Measurements from ENCODE around the gene PGBD5.
A peak's percentile ranks its signal among the peaks of the same experiment; 100 is the strongest.
"Not testable (repeated sequence)": the region's sequence is repeated elsewhere in the genome, so short reads cannot be mapped to it uniquely, and the experiment has no call there.

The PGBD5 gene

DNA sequence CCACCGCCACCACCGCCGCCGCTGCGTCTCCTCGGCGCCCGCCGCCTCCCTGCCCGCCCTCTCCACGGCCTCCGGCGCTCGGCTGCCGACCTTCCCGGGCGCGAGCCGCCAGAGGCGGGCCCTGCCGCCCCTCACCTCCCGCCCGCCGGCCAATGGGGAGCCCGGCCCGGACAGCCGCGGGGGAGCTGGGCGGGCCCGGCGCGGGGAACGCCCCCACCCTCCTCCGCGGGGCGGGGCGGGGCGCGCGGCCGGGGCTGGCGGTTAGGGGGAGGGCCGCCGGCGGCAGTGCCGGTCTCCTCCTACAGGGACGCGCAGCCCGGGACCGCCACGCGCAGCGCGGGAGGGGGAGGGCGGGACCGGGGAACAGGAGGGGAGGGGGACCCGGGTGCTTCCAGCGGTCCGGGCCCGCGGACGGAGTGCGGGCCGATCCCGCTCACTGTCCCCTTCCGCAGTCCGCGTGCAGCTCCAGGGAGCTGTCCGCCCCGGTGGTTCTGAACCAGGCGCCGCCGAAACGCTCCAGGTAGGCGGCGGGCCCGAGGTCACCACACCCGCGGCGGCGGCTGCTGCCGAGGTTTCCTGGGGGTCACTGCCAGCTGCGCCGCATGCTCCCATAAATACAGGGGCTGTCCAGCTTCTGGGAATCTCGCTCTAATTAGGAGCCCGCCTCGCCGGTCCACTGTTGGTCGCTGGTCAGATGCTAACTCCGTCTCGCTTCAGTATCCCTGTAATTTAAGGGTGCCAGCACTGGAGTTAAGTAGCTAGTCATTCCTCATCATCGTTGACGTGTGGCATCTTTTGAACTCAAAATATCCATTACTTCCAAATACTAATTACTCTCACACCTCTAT, at the start of gene PGBD5:
PGBD5 (minus strand) TSS at position 87 of the 848 bp plus-strand sequence. CDS start 404 bp downstream, outside the sequence.
- DNase-seq (ENCODE audit: extremely low spot score, insufficient read length, low read depth) (peak; percentile 64), FAIRE-seq (no peak)

DNA sequence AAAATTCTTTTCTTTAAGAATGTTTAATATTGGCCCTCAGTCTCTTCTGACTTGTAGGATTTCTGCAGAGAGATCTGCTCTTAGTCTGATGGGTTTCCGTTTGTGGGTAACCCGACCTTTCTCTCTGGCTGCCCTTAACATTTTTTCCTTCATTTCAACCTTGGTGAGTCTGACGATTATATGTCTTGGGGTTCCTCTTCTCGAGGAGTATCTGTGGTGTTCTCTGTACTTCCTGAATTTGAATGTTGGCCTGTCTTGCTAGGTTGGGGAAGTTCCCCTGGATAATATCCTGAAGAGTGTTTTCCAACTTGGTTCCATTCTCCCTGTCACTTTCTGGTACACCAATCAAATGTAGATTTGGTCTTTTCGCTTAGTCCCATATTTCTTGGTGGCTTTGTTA, 48.8 kb upstream of the PGBD5 start:
- not testable (repeated sequence) for DNase-seq (ENCODE audit: extremely low spot score, insufficient read length, low read depth); FAIRE-seq

DNA sequence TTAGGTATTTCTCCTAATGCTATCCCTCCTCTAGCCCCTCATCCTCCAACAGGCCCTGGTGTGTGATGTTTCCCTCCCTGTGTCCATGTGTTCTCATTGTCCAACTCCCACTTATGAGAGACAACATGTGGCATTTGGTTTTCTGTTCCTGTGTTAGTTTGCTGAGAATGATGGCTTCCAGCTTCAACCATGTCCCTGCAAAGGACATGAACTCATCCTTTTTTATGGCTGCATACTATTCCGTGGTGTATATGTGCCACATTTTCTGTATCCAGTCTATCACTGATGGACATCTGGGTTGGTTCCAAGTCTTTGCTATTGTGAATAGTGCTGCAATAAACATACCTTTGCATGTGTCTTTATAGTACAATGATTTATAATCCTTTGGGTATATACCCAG, 44.6 kb upstream of the PGBD5 start:
- not testable (repeated sequence) for FAIRE-seq; DNase-seq (ENCODE audit: extremely low spot score, insufficient read length, low read depth)

DNA sequence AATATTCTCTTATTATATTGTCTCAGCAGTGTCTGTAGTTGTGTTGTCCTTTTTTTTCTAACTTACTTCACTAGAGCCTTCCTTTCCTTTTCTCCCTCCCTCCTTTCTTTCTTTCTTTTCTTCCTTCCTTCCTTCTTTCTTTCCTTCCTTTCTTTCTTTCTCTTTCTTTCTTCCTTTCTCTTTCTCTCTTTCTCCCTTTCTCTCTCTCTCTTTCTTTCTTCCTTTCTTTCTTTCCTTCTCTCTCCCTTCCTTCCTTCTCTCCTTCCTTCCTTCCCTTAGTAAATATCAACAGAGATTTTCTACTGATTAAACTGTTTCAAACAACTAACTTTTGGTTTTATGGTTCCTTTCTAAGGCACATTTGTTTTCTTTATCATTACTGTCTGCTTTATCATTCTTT, 43.1 kb upstream of the PGBD5 start:
- DNase-seq (ENCODE audit: extremely low spot score, insufficient read length, low read depth) (no peak), FAIRE-seq (no peak)

DNA sequence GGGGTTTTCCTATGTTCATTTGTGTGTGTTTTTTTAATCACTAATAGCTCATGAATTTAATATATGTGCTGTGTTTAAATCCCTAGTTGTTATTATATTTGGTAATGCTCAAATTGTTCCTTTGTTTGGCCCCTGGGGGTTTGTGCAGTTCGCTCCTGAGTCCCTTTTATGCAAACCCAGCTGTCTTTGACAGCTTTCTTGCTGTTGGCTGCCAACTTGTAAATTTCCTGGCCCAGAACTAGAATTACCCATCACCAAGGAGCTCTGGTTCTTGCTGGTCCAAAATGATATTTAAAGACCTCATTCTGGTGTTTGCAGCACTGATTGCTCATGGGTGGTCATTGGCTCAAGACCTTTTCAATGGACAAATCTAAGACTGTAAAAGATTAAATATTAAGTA, 39.6 kb upstream of the PGBD5 start:
- FAIRE-seq (no peak), DNase-seq (ENCODE audit: extremely low spot score, insufficient read length, low read depth) (no peak)

DNA sequence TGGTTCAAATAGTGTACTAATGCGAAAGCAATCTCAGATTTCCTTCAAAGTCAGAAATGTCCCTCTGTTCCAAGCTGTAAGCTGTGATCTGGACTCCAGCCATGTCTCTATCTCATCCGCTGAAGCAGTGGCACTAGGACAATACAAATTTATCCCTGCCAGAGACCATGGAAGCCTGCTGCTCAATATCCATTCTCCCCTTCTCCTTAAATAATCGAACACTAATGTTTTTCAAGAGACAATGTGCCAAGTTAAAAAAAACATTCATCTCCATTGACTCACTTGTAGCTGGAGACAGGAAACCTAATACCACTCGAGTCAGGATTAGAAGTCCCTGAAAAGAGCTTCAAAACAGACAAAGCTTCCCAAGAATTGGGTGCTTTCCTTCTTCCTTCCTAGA, 38.5 kb upstream of the PGBD5 start:
- FAIRE-seq (no peak), DNase-seq (ENCODE audit: extremely low spot score, insufficient read length, low read depth) (no peak)

GRCh38 chr1:230463760-230464159, 37.6 kb upstream of the PGBD5 start:
- FAIRE-seq (no peak), DNase-seq (ENCODE audit: extremely low spot score, insufficient read length, low read depth) (no peak)

- FAIRE-seq (no peak), DNase-seq (ENCODE audit: extremely low spot score, insufficient read length, low read depth) (no peak)
Measured at GRCh38 chr1:230463326-230463725, 37.2 kb upstream of the PGBD5 start.

DNA sequence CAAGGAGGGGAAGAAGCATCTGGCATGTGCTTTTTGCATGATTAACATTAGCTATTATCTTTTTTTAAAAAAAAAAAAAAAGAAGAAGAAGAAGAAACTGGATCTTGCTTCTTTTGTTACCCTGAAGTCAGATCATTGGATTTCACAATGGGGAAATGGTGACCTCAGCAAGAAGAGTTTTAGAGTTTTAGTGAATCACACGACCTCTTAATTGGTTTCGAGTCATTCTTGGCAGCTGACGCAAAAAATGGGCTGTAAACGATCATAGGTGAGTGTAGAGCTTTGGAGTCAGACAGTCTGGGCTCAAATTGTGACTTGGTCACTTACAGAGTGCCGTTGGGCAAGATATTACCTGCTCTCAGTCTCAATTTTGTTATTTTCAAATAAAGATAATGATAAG, 33.3 kb upstream of the PGBD5 start:
- FAIRE-seq = no peak
- no peak for DNase-seq (ENCODE audit: extremely low spot score, insufficient read length, low read depth)

DNA sequence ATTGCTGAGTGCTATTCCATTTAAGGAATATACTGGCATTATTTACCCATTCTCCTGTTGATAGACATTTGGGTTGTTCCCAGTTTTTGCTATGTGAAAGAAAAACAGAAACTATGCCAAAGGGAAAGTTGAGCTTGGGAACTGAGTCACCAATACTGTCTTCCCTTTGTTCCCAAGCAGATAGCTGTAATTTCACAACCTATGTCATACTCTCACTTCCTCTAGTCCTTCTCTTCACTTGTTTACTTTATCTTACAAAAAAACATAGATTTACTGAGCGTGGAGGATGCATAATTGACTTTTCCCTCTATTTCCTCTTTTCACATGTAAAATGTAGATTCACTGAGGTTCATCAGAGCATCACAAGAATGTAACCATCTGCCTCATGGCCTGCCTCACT, 32.4 kb upstream of the PGBD5 start:
- DNase-seq (ENCODE audit: extremely low spot score, insufficient read length, low read depth) (no peak), FAIRE-seq (no peak)

DNA sequence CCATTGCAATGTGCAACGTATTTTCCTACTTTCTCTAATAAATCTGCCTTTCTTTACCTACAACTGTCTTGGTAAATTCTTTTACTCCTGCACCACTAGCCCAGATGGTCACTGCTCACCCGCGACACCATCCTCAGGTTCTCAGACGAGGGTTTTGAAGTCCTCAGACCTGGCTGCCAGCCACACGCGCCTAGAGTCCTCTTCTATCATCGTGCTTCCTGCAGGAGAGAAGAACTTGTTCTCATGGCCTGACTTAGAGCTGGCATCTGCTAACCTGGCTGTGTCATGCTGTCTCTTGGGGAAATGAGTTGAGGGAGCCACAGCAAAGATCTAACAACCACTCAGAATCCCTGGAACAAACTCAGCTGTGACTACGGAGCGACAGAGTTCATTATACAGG, 30.3 kb upstream of the PGBD5 start:
- FAIRE-seq = no peak
- DNase-seq (ENCODE audit: extremely low spot score, insufficient read length, low read depth) = no peak

DNA sequence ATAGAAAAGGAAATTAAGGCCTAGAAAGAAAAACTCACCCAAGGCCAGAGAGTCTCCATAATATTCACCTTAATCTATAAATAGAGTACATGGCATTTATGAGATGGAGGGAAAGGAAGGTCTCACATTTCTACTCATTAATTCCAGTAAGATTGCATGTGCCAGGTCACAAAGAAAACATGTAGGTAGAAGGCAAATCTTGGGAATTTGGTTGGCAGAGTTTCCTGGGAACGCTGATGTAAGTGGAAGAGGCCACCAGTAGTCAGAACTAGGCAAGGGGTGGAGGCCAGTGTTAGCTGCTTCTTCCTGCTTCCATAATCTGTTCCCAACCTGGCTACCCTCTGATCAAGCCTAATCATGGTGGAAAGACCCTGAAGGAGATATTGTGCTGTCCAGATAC, 29.2 kb upstream of the PGBD5 start:
- FAIRE-seq = no peak
- DNase-seq (ENCODE audit: extremely low spot score, insufficient read length, low read depth) = no peak

DNA sequence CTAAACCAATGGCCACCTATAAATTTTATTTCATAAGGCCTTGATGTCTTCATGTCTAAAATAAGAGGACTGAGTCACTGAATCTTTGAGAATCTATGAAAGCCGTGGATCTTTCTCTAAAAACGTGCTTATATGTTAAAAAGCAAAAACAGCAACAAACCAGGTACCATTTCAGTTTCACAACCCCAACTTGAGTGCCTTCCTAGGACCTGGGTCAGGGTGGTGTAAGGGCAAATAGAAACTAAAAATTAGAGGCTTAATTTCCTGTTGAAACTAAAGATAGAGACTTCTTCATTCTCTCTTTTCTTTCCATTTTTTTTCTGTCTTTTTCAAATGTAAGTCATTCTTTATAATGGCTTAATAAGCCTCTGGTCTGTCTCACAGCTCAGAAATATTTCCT, 27.2 kb upstream of the PGBD5 start:
- DNase-seq (ENCODE audit: extremely low spot score, insufficient read length, low read depth) = no peak
- FAIRE-seq = no peak

DNA sequence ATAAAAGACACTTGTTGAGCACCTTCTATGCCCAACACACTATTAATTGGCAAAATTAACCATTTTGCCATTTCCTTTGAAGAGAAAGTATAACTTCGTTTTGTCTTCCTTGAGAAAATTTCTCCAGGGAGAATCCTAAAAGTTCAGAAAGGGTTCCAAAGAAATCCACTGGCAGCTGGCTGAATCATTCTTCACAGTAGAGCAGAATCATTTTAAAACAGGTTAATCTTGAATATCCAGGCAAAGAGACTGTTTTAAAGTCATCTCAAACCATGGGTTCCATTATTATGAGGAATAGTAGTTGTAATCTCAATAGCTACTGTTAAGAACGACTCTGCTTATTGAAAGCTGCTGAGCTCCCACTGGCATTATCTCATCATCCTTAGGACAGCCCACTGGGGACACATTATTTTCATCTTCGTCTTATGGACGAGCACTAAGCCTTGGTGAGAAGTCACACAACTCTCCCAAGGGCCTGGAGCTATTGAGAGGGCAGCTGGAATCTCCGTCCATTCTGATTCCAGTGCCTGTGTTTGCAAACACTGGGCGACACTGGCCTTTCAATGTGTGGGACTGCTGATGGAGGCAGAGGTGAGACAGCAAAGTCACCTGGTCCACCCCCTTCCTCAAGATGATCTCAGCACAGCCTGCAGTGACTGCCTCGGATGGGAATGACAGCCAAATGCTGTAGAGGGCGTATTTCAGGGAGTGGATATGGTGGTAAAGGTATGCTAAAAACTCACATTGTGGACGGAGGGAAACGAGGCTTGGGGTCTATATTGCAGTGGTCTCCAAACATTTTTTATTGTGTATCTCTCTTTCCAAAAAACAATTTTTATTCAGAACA, 15.3 kb upstream of the PGBD5 start:
- DNase-seq (ENCODE audit: extremely low spot score, insufficient read length, low read depth) = no peak
- no peak for FAIRE-seq

DNA sequence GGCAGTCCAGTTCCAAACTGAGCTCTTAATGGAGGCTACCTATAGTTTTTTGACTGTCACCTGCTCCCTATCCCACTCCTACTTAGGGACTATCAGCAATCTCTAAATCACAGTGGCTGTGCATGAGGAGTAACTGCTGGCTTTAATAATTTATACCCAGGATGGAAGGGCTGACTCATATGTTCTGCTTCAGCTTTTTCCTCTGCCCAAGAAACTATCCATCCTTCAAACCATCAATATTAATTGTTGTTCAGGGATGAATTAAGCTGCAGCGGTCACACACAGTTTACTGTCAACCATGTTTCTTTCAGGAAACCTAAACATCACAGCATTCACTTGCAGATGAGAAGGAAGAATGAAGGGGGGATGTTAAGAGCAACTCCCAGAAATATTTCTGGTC, 9.0 kb upstream of the PGBD5 start:
- no peak for DNase-seq (ENCODE audit: extremely low spot score, insufficient read length, low read depth)
- FAIRE-seq = no peak

GRCh38 chr1:230431527-230431926, 5.4 kb upstream of the PGBD5 start:
- FAIRE-seq (no peak), DNase-seq (ENCODE audit: extremely low spot score, insufficient read length, low read depth) (no peak)

DNA sequence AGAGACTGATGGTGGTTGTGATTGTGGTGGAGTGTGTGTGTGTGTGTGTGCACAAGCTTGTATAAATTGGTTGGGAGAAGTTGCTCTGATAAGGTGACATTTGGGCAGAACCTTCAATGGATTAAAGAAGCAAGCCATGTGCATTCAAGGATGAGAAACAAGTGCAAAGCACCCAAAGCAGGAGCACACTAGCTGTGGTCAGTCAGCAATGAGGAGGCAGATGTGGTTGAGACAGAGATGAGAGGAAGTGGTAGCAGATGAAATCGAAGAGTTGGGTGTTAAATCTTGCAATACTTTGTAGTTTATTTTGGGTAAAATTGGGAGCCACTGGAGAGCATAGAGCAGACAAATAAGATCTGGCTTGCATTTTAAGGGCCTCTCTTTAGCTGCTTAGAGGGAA, 4.4 kb upstream of the PGBD5 start:
- FAIRE-seq = no peak
- no peak for DNase-seq (ENCODE audit: extremely low spot score, insufficient read length, low read depth)

DNA sequence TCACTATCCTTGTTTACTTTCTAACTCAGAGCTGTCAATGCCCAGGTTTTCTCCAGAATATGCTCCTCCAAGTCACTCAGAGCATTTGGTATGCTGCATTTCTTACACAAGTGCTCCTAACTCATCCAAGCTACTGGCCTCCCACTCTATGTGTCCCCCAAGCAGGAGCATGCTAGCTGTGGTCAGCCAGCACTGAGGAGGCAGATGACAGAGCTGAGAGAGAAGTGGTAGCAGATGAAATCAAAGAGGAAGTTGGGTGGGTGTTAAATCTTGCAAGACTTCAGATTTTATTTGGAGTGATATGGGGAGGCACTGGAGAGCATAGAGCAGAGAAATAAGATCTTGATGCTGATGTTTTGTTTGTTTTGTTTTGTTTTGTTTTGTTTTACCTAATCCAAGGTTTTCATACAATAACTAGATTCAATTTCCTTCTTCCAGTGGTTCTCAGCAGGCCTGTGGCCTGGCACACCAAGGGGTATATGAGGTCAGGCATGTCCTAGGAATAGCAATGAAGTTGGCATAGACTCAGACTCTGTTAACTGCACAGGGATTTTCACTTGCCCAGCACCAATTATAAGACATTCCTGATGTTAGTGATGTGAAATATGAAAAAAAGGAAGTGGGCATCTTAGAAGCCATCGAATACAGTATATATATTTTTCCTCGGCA, 3.1 kb upstream of the PGBD5 start:
- FAIRE-seq (no peak), DNase-seq (ENCODE audit: extremely low spot score, insufficient read length, low read depth) (no peak)

GRCh38 chr1:230427981-230428380, 1.8 kb upstream of the PGBD5 start:
- FAIRE-seq (no peak), DNase-seq (ENCODE audit: extremely low spot score, insufficient read length, low read depth) (no peak)

DNA sequence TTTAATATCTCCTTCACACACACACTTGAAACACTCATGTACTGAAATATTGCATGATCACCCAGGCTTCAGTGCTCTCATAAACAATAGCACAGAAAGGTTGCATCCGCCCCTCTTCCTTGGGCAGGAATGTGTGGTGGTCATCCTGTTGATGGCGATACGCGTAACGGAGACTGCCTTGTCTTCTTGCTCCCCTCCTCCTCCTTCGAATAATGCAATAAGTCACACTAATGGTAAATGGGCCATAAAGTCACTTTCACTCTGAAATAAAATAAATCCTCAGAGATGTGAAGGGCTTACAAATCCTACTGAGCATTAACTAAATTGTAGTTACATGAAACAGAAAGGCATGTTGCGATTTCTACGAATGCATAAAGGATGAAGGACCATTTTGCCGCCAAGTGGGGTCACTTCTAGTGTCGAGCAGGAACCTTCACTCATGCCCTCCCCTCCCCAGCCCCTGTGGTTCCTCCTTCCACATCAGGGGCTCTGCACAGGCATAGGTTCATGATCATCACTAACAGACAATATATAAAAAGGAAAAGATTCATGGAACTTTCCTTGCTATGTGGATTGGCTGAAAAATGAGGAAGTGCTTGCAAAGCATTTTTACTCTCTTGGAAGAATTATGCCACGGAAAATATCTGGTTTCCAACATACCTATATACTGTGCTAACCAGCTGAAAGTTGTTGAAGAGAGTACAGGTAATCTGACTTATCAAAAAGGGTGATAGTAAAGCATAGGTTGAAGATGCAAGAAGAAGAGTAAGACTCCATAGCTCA, 1.2 kb upstream of the PGBD5 start:
- no peak for DNase-seq (ENCODE audit: extremely low spot score, insufficient read length, low read depth)
- FAIRE-seq = no peak

Measured in GM18507 (cell line).